Panc1 (cell line): ENCODE results near the gene AMFR. TPM values are rescaled to one million over a fixed set of nuclear protein-coding genes. Genes with fewer than 3 reads are reported as not detected.

Experiments used
- ATAC-seq: fragments of 200-7000 bp; cut with Tn5 transposase; 2 replicates; pipeline ENCODE4 v1.9.1; 2020; ENCODE audit warnings: mild to moderate bottlenecking, moderate library complexity
- BruUV-seq: library from RNA; stranded (reverse); fragments of 400-500 nt; replicated peaks from 2 replicates; lab custom pipeline; 2021; lab: Mats Ljungman, UMichigan
- CTCF ChIA-PET: fragments of 300-600 bp; sonication (Branson Sonifier 250); formaldehyde crosslinking; loops from one replicate; lab custom pipeline; 2022; ENCODE audit warnings: antibody characterized with exemption; lab: Charles Lee
- POLR2A ChIA-PET: fragments of 300-600 bp; sonication (Branson Sonifier 250); formaldehyde crosslinking; loops from one replicate; lab custom pipeline; 2022; ENCODE audit warnings: antibody characterized with exemption; lab: Charles Lee
- DNase-seq: peaks from one replicate; pipeline ENCODE4 v3.0.0-alpha.2; 2010; ENCODE audit warnings: low read depth, low spot score
- H3K27ac ChIP-seq: 2 replicates; pipeline ENCODE4 v1.5.1; 2011; ENCODE audit warnings: mild to moderate bottlenecking, low read length, inconsistent platforms
- H3K27me3 ChIP-seq: fragments of 200-500 bp; sonication (Bioruptor generic); 2 replicates; pipeline ENCODE4 v1.6.0; 2014; ENCODE audit warnings: low read length, inconsistent platforms; ENCODE audit not compliant: control insufficient read depth, insufficient read depth
- H3K36me3 ChIP-seq: fragments of 200-500 bp; sonication (Bioruptor generic); 2 replicates; pipeline ENCODE4 v1.5.1; 2014; ENCODE audit warnings: inconsistent platforms, mild to moderate bottlenecking, low read length, moderate library complexity; ENCODE audit not compliant: control insufficient read depth, insufficient read depth
- H3K4me1 ChIP-seq: 2 replicates; pipeline ENCODE4 v1.5.1; 2011; ENCODE audit warnings: inconsistent platforms, mild to moderate bottlenecking, low read length, moderate library complexity; ENCODE audit not compliant: control insufficient read depth, insufficient read depth
- H3K4me3 ChIP-seq, 2 experiments: 2 replicates each; pipeline ENCODE4 v1.5.1; 2011 to 2012; ENCODE audit warnings: low read depth in 2 of 2, low read length in 2 of 2, mild to moderate bottlenecking in 2 of 2, inconsistent platforms in 1 of 2, moderate library complexity in 1 of 2
- H3K9me3 ChIP-seq: fragments of 200-500 bp; sonication (Bioruptor generic); 2 replicates; pipeline ENCODE4 v1.5.1; 2014; ENCODE audit warnings: low read depth, mild to moderate bottlenecking, inconsistent platforms, low read length, moderate library complexity; ENCODE audit not compliant: control insufficient read depth, insufficient read depth
- CTCF ChIP-seq: fragments of 450-650 bp; IDR thresholded peaks from 2 replicates; pipeline ENCODE4 v1.5.1; 2017; ENCODE audit warnings: mild to moderate bottlenecking
- POLR2AphosphoS5 ChIP-seq: IDR thresholded peaks from 2 replicates; pipeline ENCODE4 v1.6.1; 2012; ENCODE audit warnings: mild to moderate bottlenecking, low read depth, low read length, moderate library complexity
- SIN3A ChIP-seq: IDR thresholded peaks from 2 replicates; pipeline ENCODE4 v1.6.1; 2012; ENCODE audit warnings: low read depth, mild to moderate bottlenecking, low read length, moderate library complexity, borderline replicate concordance; ENCODE audit not compliant: insufficient read depth
- TCF7L2 ChIP-seq: IDR thresholded peaks from 2 replicates; pipeline ENCODE4 v1.6.1; 2011; ENCODE audit warnings: mild to moderate bottlenecking, low read depth, low read length, inconsistent platforms
- in situ Hi-C: cut with HindIII; loops from 2 replicates; pipeline ENCODE4 v1.10.0; 2016; ENCODE audit warnings: low sequenced_read_pairs, low pct_unique_long_range_greater_than_20kb
- intact Hi-C: fragments of 100-400 bp; cut with micrococcal nuclease; formaldehyde crosslinking; loops from one replicate; pipeline ENCODE4 v1.10.0; 2022; ENCODE audit not compliant: unreplicated experiment
- total RNA-seq: library from RNA; stranded (reverse); gene quantifications from one replicate; pipeline ENCODE4 v1.2.1, GENCODE V29; 2021; ENCODE audit not compliant: unreplicated experiment
- TF ChIP-seq, protein P1 (sequence below), 2 experiments: IDR thresholded peaks; 2 replicates each; pipeline ENCODE4 v1.6.1; 2011 to 2012; ENCODE audit warnings: low read depth in 2 of 2, control low read depth in 1 of 2, low read length in 1 of 2, mild to moderate bottlenecking in 1 of 2, moderate library complexity in 1 of 2; ENCODE audit not compliant: insufficient read depth in 1 of 2

The AMFR gene
- total RNA-seq, 1 experiment from 2014 or later = 89.6 TPM

DNA sequence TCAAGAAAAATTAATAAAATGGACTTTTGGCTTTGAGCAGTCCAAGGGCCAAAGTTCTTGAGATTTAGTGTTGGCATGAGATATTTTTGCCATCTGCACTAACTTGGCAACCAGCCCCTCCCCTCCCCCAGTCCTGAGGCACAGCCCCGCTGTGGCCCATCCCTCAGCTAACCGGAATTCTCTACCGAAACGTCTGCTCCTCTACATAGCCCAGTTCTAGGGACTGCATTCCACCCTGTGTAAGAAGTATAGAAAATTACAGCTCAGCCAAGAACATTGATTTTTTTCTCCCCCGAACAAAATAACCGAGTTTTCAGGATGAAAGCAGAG, 97.5 kb downstream of the AMFR start:
- intact Hi-C loops (no loop called here), in situ Hi-C loops (no loop called here)
- CTCF ChIA-PET = no interaction called here
- H3K4me1 ChIP-seq = no peaks in the 10 kb centered on the region
- H3K27ac ChIP-seq = no peak overlapping the region
- H3K4me3 ChIP-seq = no peak overlapping the region
- no peaks in the 10 kb centered on the region for H3K36me3 ChIP-seq
- ATAC-seq (no peak), DNase-seq (no peak)
- no peak for TF ChIP-seq CTCF
- POLR2A ChIA-PET = no interaction called here
- no TSS peak for BruUV-seq
- no peaks in the 10 kb centered on the region for H3K9me3 ChIP-seq
- no peaks in the 10 kb centered on the region for H3K27me3 ChIP-seq

- Histone ChIP-seq H3K27ac (no peak overlapping the region), H3K27me3 (no peaks in the 10 kb centered on the region), H3K4me1 (no peaks in the 10 kb centered on the region), H3K36me3 (no peaks in the 10 kb centered on the region), H3K4me3 (no peak overlapping the region), H3K9me3 (no peaks in the 10 kb centered on the region)
- in situ Hi-C loops (no loop called here), intact Hi-C loops (no loop called here)
- no peak for TF ChIP-seq POLR2AphosphoS5
- no peak for TF ChIP-seq TCF7L2
- TF ChIP-seq, protein P1, sequence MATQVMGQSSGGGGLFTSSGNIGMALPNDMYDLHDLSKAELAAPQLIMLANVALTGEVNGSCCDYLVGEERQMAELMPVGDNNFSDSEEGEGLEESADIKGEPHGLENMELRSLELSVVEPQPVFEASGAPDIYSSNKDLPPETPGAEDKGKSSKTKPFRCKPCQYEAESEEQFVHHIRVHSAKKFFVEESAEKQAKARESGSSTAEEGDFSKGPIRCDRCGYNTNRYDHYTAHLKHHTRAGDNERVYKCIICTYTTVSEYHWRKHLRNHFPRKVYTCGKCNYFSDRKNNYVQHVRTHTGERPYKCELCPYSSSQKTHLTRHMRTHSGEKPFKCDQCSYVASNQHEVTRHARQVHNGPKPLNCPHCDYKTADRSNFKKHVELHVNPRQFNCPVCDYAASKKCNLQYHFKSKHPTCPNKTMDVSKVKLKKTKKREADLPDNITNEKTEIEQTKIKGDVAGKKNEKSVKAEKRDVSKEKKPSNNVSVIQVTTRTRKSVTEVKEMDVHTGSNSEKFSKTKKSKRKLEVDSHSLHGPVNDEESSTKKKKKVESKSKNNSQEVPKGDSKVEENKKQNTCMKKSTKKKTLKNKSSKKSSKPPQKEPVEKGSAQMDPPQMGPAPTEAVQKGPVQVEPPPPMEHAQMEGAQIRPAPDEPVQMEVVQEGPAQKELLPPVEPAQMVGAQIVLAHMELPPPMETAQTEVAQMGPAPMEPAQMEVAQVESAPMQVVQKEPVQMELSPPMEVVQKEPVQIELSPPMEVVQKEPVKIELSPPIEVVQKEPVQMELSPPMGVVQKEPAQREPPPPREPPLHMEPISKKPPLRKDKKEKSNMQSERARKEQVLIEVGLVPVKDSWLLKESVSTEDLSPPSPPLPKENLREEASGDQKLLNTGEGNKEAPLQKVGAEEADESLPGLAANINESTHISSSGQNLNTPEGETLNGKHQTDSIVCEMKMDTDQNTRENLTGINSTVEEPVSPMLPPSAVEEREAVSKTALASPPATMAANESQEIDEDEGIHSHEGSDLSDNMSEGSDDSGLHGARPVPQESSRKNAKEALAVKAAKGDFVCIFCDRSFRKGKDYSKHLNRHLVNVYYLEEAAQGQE (IDR thresholded peaks at IDR 0.05; ENCODE audit: insufficient read depth in 1 of 2, low read depth in 2 of 2, low read length in 1 of 2) = no peak
- TF ChIP-seq CTCF = no peak
- TF ChIP-seq SIN3A = no peak
- no TSS peak for BruUV-seq
- ATAC-seq (no peak), DNase-seq (no peak)
- POLR2A ChIA-PET = no interaction called here
- CTCF ChIA-PET = no interaction called here
Measured at GRCh38 chr16:56327071-56327928, 98.0 kb downstream of the AMFR start.
